GM12878 (cell line): ENCODE measurements around the gene RHBDD1. TPM values are rescaled to one million over a fixed set of nuclear protein-coding genes. Genes with fewer than 3 reads are reported as not detected.

ENCODE experiments used
- ATAC-seq: fragments of 200-7000 bp; cut with Tn5 transposase; 3 replicates; pipeline ENCODE4 v1.9.1; 2020; ENCODE audit warnings: mild to moderate bottlenecking, moderate library complexity
- BruUV-seq: library from RNA; stranded (reverse); fragments of 400-500 nt; replicated peaks from 2 replicates; lab custom pipeline; 2021; lab: Mats Ljungman, UMichigan
- CTCF ChIA-PET: fragments of 300-600 bp; sonication (Branson Sonifier 250); formaldehyde crosslinking; extraction: SDS; loops from one replicate; lab custom pipeline; 2021; ENCODE audit warnings: inconsistent platforms; lab: Yijun Ruan, JAX
- POLR2A ChIA-PET: fragments of 350-600 bp; formaldehyde crosslinking; extraction: SDS; loops from one replicate; lab custom pipeline; 2021; ENCODE audit warnings: inconsistent platforms; lab: Charles Lee
- RAD21 ChIA-PET: fragments of 300-600 bp; sonication (Branson Sonifier 250); formaldehyde crosslinking; loops from one replicate; lab custom pipeline; 2023; ENCODE audit warnings: antibody characterized with exemption; ENCODE audit not compliant: unreplicated experiment; lab: Charles Lee
- SMC1A ChIA-PET: fragments of 300-600 bp; sonication (Branson Sonifier 250); formaldehyde crosslinking; loops from one replicate; lab custom pipeline; 2023; ENCODE audit not compliant: unreplicated experiment, uncharacterized antibody; lab: Charles Lee
- DNase-seq: peaks from one replicate; pipeline ENCODE4 v3.0.0-alpha.2; 2011; ENCODE audit warnings: low read depth, low spot score
- FAIRE-seq: peaks from 3 replicates; lab custom pipeline; 2011; peaks lifted over from hg19 to GRCh38; lab: Jason Lieb, UNC
- H2AFZ ChIP-seq: 2 replicates; pipeline ENCODE4 v1.6.0; 2011; ENCODE audit warnings: low read depth, low read length, control low read depth; ENCODE audit not compliant: control insufficient read depth
- H3K27ac ChIP-seq: 2 replicates; pipeline ENCODE4 v1.5.1; 2011; ENCODE audit warnings: control low read depth; ENCODE audit not compliant: control insufficient read depth, insufficient read depth
- H3K27me3 ChIP-seq, 2 experiments: replicated peaks in 1 of 2; 2 replicates each; pipeline versions ENCODE4 v1.6.0 to v1.6.1; 2011; ENCODE audit warnings: low read length in 1 of 2; ENCODE audit not compliant: control insufficient read depth in 2 of 2, insufficient read depth in 2 of 2
- H3K36me3 ChIP-seq, 2 experiments: 2 replicates each; pipeline ENCODE4 v1.5.1; 2011; ENCODE audit warnings: low read length in 1 of 2; ENCODE audit not compliant: control insufficient read depth in 2 of 2, insufficient read depth in 2 of 2
- H3K4me1 ChIP-seq: 2 replicates; pipeline ENCODE4 v1.6.1; 2011; ENCODE audit warnings: mild to moderate bottlenecking, low read length, moderate library complexity, mixed read lengths; ENCODE audit not compliant: control insufficient read depth, insufficient read depth
- H3K4me2 ChIP-seq: 2 replicates; pipeline ENCODE4 v1.6.0; 2011; ENCODE audit warnings: control low read depth; ENCODE audit not compliant: control insufficient read depth, insufficient read depth
- H3K4me3 ChIP-seq: fragments of 200-600 bp; sonication (generic); 2 replicates; pipeline ENCODE4 v1.5.1; 2016
- H3K79me2 ChIP-seq: 2 replicates; pipeline ENCODE4 v1.6.0; 2011; ENCODE audit warnings: low read length; ENCODE audit not compliant: control insufficient read depth, insufficient read depth
- H3K9ac ChIP-seq: 2 replicates; pipeline ENCODE4 v1.8.0; 2011; ENCODE audit warnings: low read length, control low read depth, mixed read lengths; ENCODE audit not compliant: control insufficient read depth, insufficient read depth
- H3K9me3 ChIP-seq: replicated peaks from 3 replicates; pipeline ENCODE4 v1.5.1; 2011; ENCODE audit warnings: mild to moderate bottlenecking, low read length; ENCODE audit not compliant: control insufficient read depth, insufficient read depth
- H4K20me1 ChIP-seq: 2 replicates; pipeline ENCODE4 v1.6.0; 2011; ENCODE audit not compliant: control insufficient read depth, insufficient read depth
- FOXK2 ChIP-seq: fragments of 450-650 bp; IDR thresholded peaks from 2 replicates; pipeline ENCODE4 v1.6.1; 2017; ENCODE audit warnings: mild to moderate bottlenecking, moderate library complexity
- HDAC2 ChIP-seq: fragments of 200-600 bp; sonication (generic); IDR thresholded peaks from 2 replicates; pipeline ENCODE4 v1.6.1; 2017
- JUNB ChIP-seq: IDR thresholded peaks from 2 replicates; pipeline ENCODE4 v1.6.1; 2016; ENCODE audit warnings: antibody characterized with exemption, mild to moderate bottlenecking
- RUNX3 ChIP-seq: IDR thresholded peaks from 2 replicates; pipeline ENCODE4 v1.6.1; 2012; ENCODE audit warnings: low read length, inconsistent platforms
- WGBS: methylation state at CpG from one replicate; pipeline ENCODE4 v1.1.6; 2016; ENCODE audit warnings: low lambda C conversion rate; ENCODE audit not compliant: insufficient replicate concordance, insufficient coverage; ENCODE audit errors: missing lambda C conversion rate; 5-methylcytosine and 5-hydroxymethylcytosine counted together
- in situ Hi-C: fragments of 300-500 bp; cut with MboI; formaldehyde crosslinking; loops from 9 replicates; pipeline ENCODE4 v1.14.3; 2018; ENCODE audit warnings: mixed read lengths
- intact Hi-C: fragments of 100-400 bp; cut with micrococcal nuclease; formaldehyde crosslinking; loops from one replicate; pipeline ENCODE4 v1.14.2; 2022; ENCODE audit not compliant: unreplicated experiment
- polyA plus RNA-seq, 11 experiments: library from polyadenylated mRNA; depleted of rRNA in 4 of 11; unstranded in 6 of 11; stranded (reverse) in 5 of 11; fragments of >200 nt; fragmentation: Nextera tagmentation in 4 of 11; fragmentation: Illumina TruSeq in 1 of 11; extraction: Ambion mirVana in 4 of 11; extraction: Trizol in 1 of 11; gene quantifications; 1 replicate in 1 of 11; 2 replicates in 10 of 11; pipeline versions ENCODE4 v1.2.1 to v1.2.3, GENCODE V29; 2011 to 2016; ENCODE audit warnings: inconsistent platforms in 2 of 11, missing spikeins in 2 of 11, low read depth in 1 of 11
- total RNA-seq, 4 experiments: library from RNA; depleted of rRNA in 3 of 4; stranded (reverse); fragments of >200 nt in 3 of 4; fragmentation: Illumina TruSeq in 1 of 4; extraction: Trizol in 1 of 4; gene quantifications; 2 replicates each; pipeline versions ENCODE4 v1.2.1 to v1.2.3, GENCODE V29; 2013 to 2021
- TF ChIP-seq, protein P1 (sequence below): IDR thresholded peaks from 2 replicates; pipeline ENCODE4 v1.6.1; 2012; ENCODE audit warnings: low read depth, low read length, improper control_type of control experiment

The RHBDD1 gene
- total and polyA plus RNA-seq, 10 of the 15 experiments (the other 5 are each of a cell fraction or from before 2014, with no cell fraction given), result 7.1 to 36.4 (median 14.7) TPM

DNA sequence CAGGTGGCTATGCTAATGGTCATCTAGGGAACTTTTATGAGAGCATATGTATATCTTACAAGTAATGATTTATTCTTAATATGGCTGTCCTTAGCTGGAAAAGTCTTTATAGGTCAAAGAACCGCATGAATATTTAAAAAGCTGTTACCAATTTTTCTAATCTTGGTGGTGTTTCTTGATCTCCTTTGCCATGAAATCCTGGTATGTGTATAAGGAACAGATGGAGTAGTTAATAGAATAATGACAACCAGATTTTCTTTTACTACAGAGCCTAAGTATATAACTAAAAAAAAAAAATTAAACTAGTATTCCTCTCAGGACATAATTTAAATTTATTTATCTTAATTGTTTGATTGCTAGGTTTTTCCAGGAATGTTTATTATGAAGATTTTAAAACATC lies 74.5 kb downstream of the RHBDD1 start (continued):
- TF ChIP-seq FOXK2, result no peak
- TF ChIP-seq, protein P1, sequence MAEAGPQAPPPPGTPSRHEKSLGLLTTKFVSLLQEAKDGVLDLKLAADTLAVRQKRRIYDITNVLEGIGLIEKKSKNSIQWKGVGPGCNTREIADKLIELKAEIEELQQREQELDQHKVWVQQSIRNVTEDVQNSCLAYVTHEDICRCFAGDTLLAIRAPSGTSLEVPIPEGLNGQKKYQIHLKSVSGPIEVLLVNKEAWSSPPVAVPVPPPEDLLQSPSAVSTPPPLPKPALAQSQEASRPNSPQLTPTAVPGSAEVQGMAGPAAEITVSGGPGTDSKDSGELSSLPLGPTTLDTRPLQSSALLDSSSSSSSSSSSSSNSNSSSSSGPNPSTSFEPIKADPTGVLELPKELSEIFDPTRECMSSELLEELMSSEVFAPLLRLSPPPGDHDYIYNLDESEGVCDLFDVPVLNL, result no peak
- TF ChIP-seq, all 136 proteins: peak for 0

DNA sequence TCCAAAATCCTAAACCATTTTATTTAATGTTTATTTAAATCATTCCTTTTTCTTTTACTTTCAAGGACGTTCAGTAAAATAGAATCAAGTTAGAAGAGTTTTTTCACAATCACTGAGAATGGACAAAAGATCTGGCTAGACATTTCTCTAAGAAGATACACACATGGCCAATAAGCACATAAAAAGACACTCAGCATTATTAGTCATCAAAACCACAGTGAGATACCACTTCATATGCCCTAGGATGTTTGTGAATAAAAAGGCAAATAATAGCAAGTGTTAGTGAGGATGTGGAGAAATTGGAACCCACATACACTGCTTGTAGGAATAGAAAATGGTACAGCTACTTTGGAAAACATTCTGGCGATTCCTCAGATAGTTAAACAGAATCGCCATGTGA lies 76.1 kb downstream of the RHBDD1 start:
- Histone ChIP-seq H4K20me1 (no peaks in the 10 kb centered on the region), H3K9ac (no peak overlapping the region), H3K4me3 (no peak overlapping the region), H3K36me3 (peaks cover 0 to 5% of the 10 kb centered on the region in 2 experiments; a peak in 2 of 4 replicates), H2AFZ (no peak overlapping the region), H3K27ac (no peak overlapping the region), H3K79me2 (no peaks in the 10 kb centered on the region; the same call in 1 of the 2 replicates), H3K4me1 (peaks cover 23% of the 10 kb centered on the region), H3K9me3 (no peaks in the 10 kb centered on the region; the same call in 2 of the 3 replicates), H3K4me2 (no peak overlapping the region), H3K27me3 (no peaks in the 10 kb centered on the region)
- DNase-seq, result no peak
- CTCF ChIA-PET, result interaction anchor here (1.0 kb wide), 1 partner anchor 10 kb away, joined by 4 read pairs; no protein-coding TSS in a partner anchor
- no TSS peak for BruUV-seq
- intact Hi-C loops, result no loop called here
- 65% methylated on average over 3 of the region's 3 CpGs for WGBS
- peak; percentile 50; the same call in 2 of the 3 replicates for ATAC-seq
- no peak for FAIRE-seq
- in situ Hi-C loops, result no loop called here
- SMC1A ChIA-PET, result interaction anchor here (1.6 kb wide), 1 partner anchor 10 kb away, joined by 7 read pairs; no protein-coding TSS in a partner anchor
- no peak for TF ChIP-seq HDAC2
- TF ChIP-seq RUNX3, result peak; percentile 86
- TF ChIP-seq JUNB, result peak; percentile 40
- RAD21 ChIA-PET, result no interaction called here
- POLR2A ChIA-PET, result no interaction called here
